Activated CD4-positive, CD25-positive, alpha-beta regulatory T cell treated with anti-CD3 and anti-CD28 coated beads, Interleukin-2, amount 50 U/mL, for 24 hours (primary cell): ENCODE data around the gene SIRT2.
"Not testable (repeated sequence)": the region's sequence is repeated elsewhere in the genome, so short reads cannot be mapped to it uniquely, and the experiment has no call there.

Source experiments
- ATAC-seq, 2 donors: fragments of 150-1000 bp; cut with Tn5 transposase; one replicate each; pipeline ENCODE4 v1.10.0; 2021; ENCODE audit warnings: mild to moderate bottlenecking in 1 of 2, moderate library complexity in 1 of 2

SIRT2 gene

DNA sequence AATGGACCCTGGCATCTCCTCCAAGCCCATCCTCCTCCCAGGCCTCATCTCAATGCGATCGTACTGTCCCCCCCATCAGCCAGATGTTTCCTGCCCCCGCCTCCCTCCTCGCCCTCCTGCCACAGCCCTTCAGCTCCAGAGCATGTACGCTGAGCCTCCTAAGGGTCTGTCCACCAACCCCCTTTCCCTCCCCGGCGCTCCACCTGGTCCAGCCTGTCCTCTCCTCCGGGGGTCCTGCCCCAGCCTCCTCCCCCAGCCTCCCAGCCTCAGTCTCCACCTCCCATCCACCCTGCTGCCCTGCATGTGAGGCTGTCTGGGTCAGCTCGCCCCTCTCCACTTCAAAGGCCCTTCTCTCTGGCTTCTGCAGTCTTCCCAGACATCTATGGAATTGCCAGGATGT lies 4.5 kb downstream of the SIRT2 start:
- ATAC-seq = no peak

GRCh38 chr19:38893341-38893771 lies 6.1 kb downstream of the SIRT2 start:
- ATAC-seq = no peak

GRCh38 chr19:38892841-38893240 lies 6.6 kb downstream of the SIRT2 start:
- ATAC-seq = no peak

- ATAC-seq = no peak
These were observed 7.6 kb downstream of the SIRT2 start for GRCh38 chr19:38891771-38892170.

GRCh38 chr19:38890686-38891085 lies 8.7 kb downstream of the SIRT2 start:
- ATAC-seq = no peak

DNA sequence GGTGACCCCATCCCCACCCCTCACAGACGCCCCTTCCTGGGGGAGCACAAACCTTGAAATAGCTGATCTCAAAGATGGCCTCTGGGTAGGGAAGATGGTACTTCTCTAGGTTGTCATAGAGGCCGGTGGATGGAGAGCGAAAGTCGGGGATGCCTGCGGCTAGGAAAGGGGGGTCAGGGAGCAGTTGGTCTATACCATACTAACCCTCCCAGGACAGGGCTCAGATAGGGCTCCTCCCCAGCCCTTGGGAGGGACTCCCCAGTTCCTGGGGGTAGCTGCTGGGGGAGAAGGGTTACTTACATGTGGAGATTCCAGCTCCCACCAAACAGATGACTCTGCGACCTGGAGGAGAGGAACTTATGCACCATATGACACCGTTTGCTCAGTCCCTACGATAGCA lies 9.6 kb downstream of the SIRT2 start:
- ATAC-seq = no peak

DNA sequence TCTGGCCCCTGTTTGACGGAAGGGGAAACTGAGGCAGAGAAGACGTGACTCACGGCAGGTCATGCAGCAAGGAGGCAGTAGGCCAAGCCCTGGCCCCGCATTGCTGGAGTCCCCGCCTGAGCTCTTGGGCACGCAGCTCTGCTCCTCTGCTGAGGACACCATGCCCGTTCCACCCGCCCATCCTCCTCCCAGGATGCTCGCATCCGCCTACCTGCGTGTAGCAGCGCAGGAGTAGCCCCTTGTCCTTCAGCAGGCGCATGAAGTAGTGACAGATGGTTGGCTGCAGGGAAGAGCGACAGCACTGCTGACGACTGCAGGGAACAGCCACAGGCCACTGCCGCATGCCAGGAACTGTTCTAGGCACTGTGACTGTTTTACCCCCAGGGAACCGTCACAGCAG lies 10.5 kb downstream of the SIRT2 start:
- ATAC-seq = no peak

DNA sequence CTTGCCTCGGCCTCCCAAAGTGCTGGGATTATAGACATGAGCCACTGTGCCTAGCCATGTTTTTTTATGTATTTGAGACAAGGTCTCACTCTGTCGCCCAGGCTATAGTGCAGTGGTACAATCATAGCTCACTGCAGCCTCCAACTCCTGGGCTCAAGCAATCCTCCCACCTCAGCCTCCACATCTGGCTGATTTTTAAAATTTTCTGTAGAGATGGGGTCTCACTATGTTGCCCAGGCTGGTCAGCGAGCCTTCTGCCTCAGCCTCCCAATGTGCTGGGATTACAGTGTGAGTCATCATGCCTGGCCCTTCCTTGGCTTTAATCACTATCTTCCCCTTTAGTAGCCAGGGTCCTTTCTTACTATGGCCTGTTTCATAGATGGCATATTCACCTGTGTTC lies 14.7 kb downstream of the SIRT2 start:
- ATAC-seq = not testable (repeated sequence)

DNA sequence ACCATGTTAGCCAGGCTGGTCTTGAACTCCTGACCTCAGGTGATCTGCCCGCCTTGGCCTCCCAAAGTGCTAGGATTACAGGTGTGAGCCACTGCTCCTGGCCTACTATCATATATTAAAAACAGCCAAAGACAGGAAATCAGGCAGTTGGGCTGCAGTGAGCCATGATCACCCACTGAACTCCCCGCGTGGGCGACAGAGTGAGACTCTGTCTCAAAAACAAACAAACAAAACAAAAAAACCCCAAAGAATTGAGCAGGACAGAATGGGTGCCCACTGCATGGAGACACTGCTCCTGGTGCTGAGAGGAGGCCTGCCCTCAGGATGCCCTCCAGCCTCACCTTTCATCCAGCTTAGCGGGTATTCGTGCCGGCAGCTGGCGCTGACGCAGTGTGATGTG lies 16.1 kb downstream of the SIRT2 start:
- no peak for ATAC-seq

DNA sequence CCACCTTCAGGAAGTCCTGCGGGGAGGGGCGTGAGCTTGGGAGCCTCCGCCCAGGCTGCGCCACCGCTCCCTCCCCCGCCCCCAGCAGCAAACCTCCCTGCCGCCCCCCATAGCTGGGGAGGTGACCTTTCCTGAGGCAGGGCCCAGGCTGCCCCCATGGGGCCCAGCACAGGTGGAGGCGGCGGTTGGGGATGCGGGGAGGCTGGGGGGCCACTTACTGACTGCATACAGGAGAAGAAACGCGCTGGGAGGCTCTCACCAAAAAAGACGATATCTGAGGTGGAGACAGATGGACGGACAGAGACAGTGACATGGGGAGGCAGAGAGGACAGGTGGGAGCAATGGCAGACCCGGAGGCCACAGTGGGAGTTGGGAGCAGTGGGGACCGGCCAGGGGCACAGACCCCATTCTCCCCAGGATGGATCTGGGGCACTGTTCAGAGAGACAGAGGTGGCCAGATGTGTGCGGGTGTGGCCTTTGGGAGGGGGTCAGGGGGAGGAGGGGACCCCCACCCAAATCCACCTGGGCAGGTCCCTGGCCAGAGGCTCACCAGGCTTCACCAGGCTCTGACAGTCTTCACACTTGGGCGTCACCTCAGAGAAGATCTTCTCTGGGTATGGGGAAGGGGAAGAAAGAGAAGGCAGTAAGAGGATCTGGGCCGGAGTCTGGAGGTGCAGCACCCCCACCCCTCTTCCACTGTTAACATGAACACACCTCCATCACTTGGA lies 18.4 kb downstream of the SIRT2 start:
- no peak for ATAC-seq

GRCh38 chr19:38880076-38880881 lies 19.1 kb downstream of the SIRT2 start:
- no peak for ATAC-seq

DNA sequence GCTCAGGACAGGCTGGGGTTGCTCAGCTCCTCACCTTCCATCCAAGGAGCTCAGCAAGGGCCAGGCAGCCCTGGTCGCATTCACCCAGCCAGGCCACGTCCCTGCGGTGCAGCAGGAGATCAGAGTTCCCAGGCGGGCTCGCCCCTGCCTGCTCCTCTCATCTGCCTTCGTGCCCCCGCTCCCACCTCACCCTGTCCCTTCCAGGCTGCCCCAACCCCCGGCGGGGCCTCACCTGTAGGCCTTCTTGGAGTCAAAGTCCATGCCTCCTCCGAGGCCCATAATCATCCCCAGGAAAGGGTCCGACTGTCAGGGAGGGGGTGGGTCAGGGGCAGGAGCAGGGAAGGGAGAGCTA lies 20.0 kb downstream of the SIRT2 start:
- ATAC-seq = no peak

DNA sequence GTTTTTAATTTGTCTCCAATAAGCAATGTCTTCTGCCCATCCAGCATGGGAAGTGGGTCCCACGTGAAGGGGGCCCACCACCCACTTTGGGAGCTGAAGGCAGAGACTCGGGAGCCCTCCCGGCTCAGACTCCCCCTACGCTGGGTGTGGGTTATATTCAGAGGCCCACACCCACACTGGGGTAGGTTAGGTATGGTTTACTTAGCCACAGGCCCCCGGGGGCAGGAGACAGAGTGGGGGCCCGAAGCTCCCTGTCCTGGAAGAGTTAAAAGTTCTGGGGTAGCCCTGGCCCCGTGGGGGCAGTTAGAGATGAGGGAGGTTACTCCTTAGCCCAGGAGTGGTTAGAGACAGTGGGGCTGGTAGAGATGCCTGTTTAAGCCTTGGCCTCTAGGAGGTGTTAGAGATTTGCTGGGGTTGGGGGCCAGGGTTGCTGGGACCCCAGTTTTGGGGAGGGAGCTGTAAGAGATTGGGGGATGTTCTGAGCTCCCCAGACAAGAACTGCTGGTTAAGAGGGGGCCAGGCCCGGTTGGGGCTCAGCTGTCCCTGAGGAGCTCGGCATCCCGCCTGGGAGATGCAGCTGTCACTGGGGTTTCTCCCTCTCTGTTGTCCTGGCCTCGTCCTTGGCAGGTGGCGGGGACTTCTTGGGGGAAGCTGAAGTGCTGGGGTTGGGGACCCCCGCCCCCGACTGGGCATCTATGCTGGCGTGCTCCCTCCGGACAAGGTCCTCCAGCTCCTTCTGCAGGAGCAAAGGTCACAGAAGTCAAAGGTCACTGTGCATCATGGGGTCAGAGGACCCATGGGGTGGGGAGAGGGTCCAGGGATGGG lies 20.6 kb downstream of the SIRT2 start:
- peak in 1 of 2 donors; percentile 11 for ATAC-seq

DNA sequence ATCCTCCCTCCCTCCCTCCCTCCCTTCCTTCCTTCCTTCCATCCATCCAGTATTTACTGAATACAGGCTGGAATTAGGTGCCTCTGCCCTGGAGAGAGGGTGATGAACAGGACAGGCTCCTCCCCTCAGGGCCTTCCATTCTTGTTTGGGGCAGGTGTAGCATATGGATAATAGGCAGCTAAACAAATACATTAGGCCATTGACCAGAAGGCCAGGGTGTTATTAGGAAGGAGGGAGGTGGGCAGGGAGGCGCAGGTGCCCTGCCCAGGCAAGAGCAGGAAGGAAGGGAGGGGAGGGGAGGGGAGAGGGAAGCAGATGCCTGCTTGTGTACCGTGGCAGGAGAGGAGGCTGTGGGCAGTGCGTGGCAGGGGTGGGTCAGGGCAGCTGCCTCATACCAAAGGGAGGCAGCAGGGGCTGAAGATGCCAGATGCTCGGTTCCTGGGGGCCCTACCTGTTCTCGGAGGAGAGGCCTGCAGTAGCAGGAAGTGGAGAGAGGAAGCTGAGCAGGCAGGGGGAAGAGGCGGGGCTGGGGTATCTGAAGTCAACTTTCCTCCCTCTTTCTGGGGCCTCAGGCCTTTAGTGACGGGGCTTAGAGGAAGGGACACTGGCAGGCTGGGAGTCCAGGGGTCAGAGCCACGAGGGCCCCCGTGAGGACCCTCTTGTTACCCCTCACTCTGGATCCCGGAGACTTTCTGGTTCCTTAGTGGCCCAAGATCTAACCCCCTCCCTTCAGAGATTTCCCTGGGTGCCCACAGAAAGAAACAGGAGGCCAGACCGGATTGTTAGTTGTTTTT lies 21.4 kb downstream of the SIRT2 start, which contains the start of gene RINL:
Gene RINL (minus strand): TSS at position 495 of the 794 bp plus-strand sequence. CDS start 1,533 bp downstream, outside the sequence.
- ATAC-seq = peak; percentile 96

DNA sequence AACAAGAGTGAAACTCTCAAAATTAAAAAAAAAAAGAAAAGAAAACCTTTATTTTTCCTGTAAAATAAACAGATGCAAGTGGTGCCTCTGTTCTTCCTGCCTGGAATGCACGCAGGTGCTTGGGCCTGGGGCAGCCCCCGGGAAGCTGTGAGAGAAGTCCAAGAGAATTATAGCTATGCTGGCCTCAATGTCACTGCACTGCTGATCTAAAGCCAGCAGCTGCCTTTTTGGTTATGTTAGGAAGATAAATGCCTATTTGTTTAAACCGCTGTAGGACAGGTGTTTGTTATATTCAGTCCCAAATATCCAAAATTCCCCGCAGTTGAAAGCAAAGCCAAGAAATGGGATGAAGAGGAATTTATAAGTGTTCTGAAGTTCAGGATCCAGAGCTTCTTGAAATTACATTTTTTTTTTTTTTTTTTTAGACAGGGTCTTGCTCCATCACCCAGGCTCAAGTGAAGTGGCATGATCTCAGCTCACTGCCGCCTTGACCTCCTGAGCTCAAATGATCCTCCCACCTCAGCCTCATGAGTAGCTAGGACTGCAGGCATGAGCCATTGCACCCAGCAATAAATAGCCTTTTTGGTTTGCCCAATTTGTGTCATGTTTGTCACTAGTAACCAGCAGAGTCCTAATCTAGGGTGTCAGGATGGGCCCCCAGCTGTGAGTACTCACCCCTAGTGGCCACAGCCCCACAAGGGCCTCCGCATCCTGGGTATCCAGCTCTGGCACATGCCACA lies 23.6 kb downstream of the SIRT2 start:
- ATAC-seq = no peak

- not testable (repeated sequence) for ATAC-seq
These were observed 26.0 kb downstream of the SIRT2 start for GRCh38 chr19:38873400-38873799.

DNA sequence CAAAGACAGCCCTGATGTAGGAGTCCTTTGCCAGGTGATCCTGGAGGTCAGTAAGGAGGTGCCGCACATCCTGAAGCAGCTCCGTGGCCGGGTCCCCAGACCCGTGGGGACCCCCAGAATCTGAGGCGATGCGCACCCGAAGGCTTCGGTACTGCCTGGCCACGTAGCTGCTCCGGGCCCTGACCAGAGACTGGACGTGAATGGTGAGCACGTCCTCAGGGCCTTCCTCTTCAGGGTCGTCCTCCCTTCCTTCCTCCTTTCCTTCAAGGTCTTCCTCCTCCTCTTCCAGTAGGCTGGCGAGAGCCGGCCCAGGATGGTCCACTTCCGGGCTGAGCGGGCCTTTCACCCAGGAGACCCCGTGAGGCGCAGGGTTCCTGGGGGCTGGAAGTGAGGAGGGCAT lies 28.8 kb downstream of the SIRT2 start:
- ATAC-seq = no peak

DNA sequence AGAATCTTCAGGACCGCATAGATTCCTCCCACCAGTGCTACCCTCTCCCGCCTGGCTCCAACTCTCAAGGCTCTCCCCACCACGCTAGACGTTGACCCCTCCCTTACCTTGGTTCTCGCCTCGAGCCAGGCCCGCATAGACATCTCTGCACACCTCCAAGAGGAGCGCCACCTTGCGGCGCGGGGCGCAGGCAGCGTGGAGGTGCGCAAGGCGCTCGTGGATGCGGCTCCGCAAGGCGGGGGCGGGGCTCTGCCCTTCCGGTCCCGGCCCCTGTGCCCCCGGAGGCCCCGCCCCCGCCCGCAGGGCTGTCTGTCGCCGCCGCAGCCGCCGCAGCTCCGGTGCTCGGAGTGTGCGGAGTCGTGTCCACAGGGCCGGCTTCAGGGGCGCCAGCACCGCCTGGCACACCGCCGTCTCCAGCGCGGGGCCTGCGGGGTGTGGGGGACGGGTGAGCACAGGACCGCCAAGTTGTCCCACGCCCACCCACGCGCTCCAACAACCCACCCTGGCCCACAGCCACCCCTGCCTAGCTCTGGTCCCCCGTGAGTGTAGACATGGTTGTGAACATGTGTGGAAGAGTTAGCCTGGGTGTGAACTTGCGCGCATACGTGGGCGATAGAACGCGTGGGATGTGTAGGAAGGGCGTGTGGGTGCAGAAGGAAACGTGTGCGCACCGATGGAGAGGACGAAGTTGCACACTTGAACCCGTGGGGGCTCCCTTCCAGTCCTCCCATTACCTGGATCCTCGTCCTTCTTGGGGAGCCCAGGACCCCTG lies 29.4 kb downstream of the SIRT2 start:
- peak; percentile 94 to 95 for ATAC-seq

DNA sequence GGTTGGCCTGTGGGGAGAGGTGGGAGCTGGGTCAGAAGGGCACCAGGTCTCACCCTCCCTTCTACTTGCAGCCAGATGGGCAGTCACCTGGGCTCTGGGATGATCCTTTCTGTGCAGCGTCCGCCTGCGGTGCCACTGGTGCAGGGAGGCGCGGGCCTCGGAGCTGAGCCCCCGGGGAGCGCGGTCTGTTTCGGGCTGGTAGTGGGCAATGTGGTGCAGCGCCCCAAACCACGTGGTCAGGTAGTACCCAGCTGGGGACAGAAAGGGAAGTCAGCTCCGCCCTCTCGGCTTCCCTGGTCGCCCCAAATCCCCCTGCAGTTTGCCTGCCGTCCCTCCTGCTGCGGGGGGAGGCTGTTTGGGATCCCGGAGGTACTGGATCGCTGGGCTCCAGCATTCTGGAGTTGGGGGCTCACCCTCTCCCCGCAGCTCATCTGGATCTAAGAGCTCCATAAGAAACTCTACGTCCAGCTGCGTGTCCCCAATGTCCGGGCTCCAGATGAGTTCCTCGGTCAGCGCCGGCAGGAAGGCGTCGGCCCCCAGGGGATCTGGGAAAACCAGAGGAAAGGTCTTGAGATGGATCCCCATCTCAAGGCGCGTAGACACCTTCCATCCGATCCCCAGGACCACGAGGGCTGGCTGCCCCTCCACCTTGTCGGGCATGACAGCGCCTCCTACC lies 30.1 kb downstream of the SIRT2 start:
- no peak for ATAC-seq

- no peak for ATAC-seq
These were observed 30.9 kb downstream of the SIRT2 start for GRCh38 chr19:38868551-38868950.
